Embryonic facial prominence (tissue), 1 donor: ENCODE data around the gene JPH2.
"Not testable (repeated sequence)": the region's sequence is repeated elsewhere in the genome, so short reads cannot be mapped to it uniquely, and the experiment has no call there.

Source experiments
- DNase-seq: peaks from one replicate; pipeline ENCODE4 v3.0.0-alpha.2; 2016; ENCODE audit errors: extremely low spot score

JPH2 gene

GRCh38 chr20:44159125-44159524 is 27.9 kb downstream of the JPH2 start:
- no peak for DNase-seq

GRCh38 chr20:44157061-44157460 is 29.9 kb downstream of the JPH2 start:
- no peak for DNase-seq

- no peak for DNase-seq
Measured at GRCh38 chr20:44154521-44155001, 32.4 kb downstream of the JPH2 start.

- DNase-seq, result no peak
Measured at GRCh38 chr20:44153636-44154043, 33.3 kb downstream of the JPH2 start.

- no peak for DNase-seq
Measured at GRCh38 chr20:44151621-44152416, 35.2 kb downstream of the JPH2 start.

- no peak for DNase-seq
Measured at GRCh38 chr20:44146272-44146671, 40.7 kb downstream of the JPH2 start.

GRCh38 chr20:44145131-44145775 is 41.7 kb downstream of the JPH2 start:
- no peak for DNase-seq

GRCh38 chr20:44143936-44144335 is 43.1 kb downstream of the JPH2 start:
- DNase-seq, result no peak

- DNase-seq, result no peak
Measured at GRCh38 chr20:44142413-44142812, 44.6 kb downstream of the JPH2 start.

- DNase-seq, result no peak
Measured at GRCh38 chr20:44141873-44142272, 45.1 kb downstream of the JPH2 start.

GRCh38 chr20:44138867-44139266 is 48.1 kb downstream of the JPH2 start:
- DNase-seq, result no peak

GRCh38 chr20:44137266-44137801 is 49.7 kb downstream of the JPH2 start:
- DNase-seq, result no peak

GRCh38 chr20:44136579-44137265 is 50.3 kb downstream of the JPH2 start:
- DNase-seq, result no peak

- DNase-seq, result no peak
Measured at GRCh38 chr20:44135417-44136204, 51.4 kb downstream of the JPH2 start.

- no peak for DNase-seq
Measured at GRCh38 chr20:44135012-44135412, 52.0 kb downstream of the JPH2 start.

GRCh38 chr20:44133424-44133823 is 53.6 kb downstream of the JPH2 start:
- DNase-seq, result no peak

GRCh38 chr20:44131704-44132103 is 55.3 kb downstream of the JPH2 start:
- DNase-seq, result no peak

GRCh38 chr20:44129911-44130718 is 56.9 kb downstream of the JPH2 start:
- DNase-seq, result no peak

- not testable (repeated sequence) for DNase-seq
Measured at GRCh38 chr20:44129300-44129699, 57.7 kb downstream of the JPH2 start.

GRCh38 chr20:44126445-44126844 is 60.5 kb downstream of the JPH2 start:
- DNase-seq, result no peak
